Duodenal mucosa (tissue), 2 donors: ENCODE results near the gene RNF144A.

Experiments
- H3K27ac ChIP-seq: one replicate; pipeline ENCODE4 v1.7.0; 2013; ENCODE audit warnings: low read depth, low read length
- H3K27me3 ChIP-seq, 2 donors: one replicate each; pipeline ENCODE4 v1.7.0; 2013; ENCODE audit warnings: low read length in 2 of 2, control low read depth in 1 of 2; ENCODE audit not compliant: insufficient read depth in 2 of 2, control insufficient read depth in 1 of 2
- H3K36me3 ChIP-seq, 2 donors: one replicate each; pipeline ENCODE4 v1.7.0; 2013; ENCODE audit warnings: low read length in 2 of 2, control low read depth in 1 of 2; ENCODE audit not compliant: insufficient read depth in 2 of 2, control insufficient read depth in 1 of 2
- H3K4me1 ChIP-seq, 2 donors: one replicate each; pipeline ENCODE4 v1.7.0; 2013; ENCODE audit warnings: low read length in 2 of 2, control low read depth in 1 of 2; ENCODE audit not compliant: insufficient read depth in 2 of 2, control insufficient read depth in 1 of 2
- H3K4me3 ChIP-seq, 2 donors: one replicate each; pipeline ENCODE4 v1.7.0; 2013; ENCODE audit warnings: low read length in 2 of 2, low read depth in 1 of 2
- H3K9ac ChIP-seq, 2 donors: one replicate each; pipeline ENCODE4 v1.7.0; 2013; ENCODE audit warnings: low read length in 2 of 2, low read depth in 1 of 2
- H3K9me3 ChIP-seq, 2 donors: one replicate each; pipeline ENCODE4 v1.7.0; 2013; ENCODE audit warnings: low read length in 2 of 2, control low read depth in 1 of 2; ENCODE audit not compliant: control insufficient read depth in 1 of 2

The RNF144A gene

DNA sequence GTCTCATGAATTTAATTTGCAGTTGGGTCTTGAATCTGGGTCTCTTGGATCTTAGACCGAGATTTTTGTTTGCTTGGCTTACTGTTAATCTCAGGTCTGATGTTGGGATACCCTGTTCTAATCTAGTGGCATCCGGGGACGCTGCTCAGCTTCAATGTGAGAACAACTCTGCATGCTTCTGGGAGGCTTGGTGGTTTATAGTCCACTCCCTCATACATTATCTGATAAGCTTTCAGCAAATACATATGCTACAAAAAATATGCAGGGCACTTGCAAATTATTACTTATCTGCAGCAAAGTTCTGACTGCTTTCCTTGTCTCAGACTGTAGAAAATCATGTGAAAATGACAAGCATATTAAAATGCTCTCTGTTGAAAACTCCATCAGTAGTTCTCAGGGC is 39.4 kb downstream of the RNF144A start:
- Histone ChIP-seq H3K4me1 (no peaks in the 10 kb centered on the region), H3K27ac (no peak overlapping the region), H3K9ac (no peak overlapping the region), H3K9me3 (no peaks in the 10 kb centered on the region), H3K4me3 (no peak overlapping the region), H3K27me3 (no peaks in the 10 kb centered on the region), H3K36me3 (no peaks in the 10 kb centered on the region)

DNA sequence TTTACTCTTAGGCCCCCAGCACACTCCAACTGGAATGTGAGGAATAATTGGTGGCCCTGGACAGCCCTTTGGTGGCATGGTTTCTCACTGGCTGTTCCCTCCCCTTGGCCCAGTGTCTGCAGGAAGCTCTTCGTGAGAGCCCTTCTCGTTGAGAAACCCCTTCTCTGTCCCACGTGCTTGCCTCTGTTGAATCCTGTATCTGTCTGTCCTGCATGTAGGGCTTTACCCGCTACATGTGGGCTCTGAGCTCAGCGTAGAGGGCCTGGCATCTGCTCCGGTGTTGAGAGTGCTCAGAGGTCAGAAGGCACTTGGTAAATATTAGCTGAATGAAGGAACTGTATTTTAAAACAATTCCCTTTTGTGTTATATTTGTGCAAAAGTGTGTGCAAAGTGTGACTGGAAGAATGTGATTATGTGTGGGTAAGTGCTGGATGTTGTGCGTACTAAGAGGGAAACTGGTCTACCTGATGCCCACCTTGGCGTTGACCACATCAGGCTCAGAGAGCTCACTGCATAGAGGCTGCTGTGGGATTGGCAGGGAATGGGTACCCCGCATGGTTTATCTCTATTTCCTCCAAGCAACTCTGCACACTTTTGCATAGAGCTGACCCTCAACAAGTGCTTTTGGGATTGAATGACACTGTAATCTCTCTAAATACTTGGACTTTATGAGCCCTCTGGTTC is 40.0 kb downstream of the RNF144A start:
- H3K36me3 ChIP-seq, result no peaks in the 10 kb centered on the region
- H3K9ac ChIP-seq, result no peak overlapping the region
- no peaks in the 10 kb centered on the region for H3K9me3 ChIP-seq
- no peak overlapping the region for H3K4me3 ChIP-seq
- no peak overlapping the region for H3K27ac ChIP-seq
- H3K4me1 ChIP-seq, result no peaks in the 10 kb centered on the region
- no peaks in the 10 kb centered on the region for H3K27me3 ChIP-seq

DNA sequence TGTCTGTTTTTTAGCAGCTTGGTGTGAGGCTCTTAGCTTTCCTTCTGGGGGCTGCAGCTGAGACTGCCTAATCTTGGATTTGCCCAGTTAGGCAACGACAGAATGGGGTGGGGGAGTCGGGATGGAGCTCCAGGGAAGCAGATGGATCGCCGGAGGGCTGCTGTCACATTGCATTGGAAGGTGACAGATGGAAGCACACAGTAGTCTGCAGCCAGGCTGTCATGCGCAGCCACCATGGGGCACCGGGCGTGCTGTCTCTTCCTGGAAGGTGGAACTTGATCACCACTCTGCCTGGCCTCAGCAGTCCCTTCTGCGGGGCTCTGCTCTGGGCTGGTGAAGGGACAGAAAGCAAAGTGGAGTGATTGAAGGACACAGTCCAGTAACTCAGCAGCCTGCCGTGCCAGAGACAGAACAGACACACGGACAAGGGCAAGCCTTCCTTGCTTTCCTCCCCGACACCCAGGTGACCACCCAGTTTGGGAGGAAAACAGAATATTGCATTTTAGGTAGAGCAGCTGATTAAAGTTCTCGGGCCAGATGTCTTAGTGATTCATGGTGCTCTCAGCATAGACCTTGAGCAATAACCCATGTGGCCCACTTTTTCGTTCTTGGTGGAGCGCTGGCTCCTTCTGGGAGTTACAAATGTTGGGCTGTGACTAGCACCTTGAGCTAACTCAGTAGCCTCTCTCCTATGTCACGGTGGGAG is 40.9 kb downstream of the RNF144A start:
- no peak overlapping the region for H3K4me3 ChIP-seq
- no peaks in the 10 kb centered on the region for H3K4me1 ChIP-seq
- no peaks in the 10 kb centered on the region for H3K36me3 ChIP-seq
- no peaks in the 10 kb centered on the region for H3K9me3 ChIP-seq
- no peak overlapping the region for H3K9ac ChIP-seq
- no peak overlapping the region for H3K27ac ChIP-seq
- no peaks in the 10 kb centered on the region for H3K27me3 ChIP-seq

DNA sequence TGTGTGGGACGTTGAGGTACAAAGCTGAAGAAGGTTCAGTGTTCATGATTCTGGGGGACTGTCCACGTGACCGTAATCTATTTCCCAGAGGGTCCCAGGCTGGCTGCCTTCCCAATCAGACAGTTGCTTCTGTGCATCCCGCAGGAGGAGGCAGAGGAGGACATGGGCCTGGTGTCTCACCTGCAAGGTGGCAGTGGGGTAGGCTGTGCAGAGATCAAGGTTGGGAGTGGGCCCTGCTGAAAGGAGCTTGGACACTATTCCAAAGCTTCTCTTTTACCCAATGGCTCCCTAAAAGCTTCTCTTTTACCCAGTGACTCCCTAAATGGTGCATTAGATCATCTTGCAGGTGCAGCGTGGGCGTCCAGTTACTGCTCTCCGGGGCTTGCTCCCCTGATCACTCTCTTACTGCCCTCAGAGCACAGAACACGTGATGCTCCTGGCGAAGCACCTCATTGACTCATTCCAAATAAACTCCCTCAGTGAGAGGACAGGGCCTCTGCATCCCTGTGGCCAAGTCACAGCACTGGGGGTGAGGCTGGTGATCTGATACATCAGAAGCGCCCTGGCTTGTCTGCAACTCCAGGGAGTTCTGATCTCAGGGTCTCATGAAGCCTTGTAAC is 41.5 kb downstream of the RNF144A start:
- H3K9ac ChIP-seq, result no peak overlapping the region
- H3K4me1 ChIP-seq, result no peaks in the 10 kb centered on the region
- no peaks in the 10 kb centered on the region for H3K36me3 ChIP-seq
- no peak overlapping the region for H3K4me3 ChIP-seq
- H3K27ac ChIP-seq, result no peak overlapping the region
- H3K27me3 ChIP-seq, result no peaks in the 10 kb centered on the region
- no peaks in the 10 kb centered on the region for H3K9me3 ChIP-seq

DNA sequence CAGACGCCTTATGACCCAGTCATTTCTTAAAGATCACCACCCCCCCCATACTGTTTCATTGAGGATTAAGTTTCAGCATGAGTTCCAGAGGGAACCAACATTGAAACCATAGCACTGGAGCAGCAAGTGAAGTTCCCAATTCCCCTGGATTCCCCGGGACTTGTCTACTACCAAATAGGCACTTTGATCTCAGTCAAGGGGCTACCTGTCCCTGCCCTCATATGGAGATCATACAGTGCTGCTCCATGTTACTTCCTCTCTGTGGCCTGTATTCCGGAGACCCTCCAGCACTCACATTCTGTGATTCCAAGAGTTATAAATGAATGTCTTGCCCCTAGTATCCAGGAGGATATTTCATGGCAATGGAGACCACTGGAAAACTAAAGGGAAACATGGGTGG is 42.5 kb downstream of the RNF144A start:
- Histone ChIP-seq H3K36me3 (no peaks in the 10 kb centered on the region), H3K9ac (no peak overlapping the region), H3K4me1 (no peaks in the 10 kb centered on the region), H3K27me3 (no peaks in the 10 kb centered on the region), H3K27ac (no peak overlapping the region), H3K4me3 (no peak overlapping the region), H3K9me3 (no peaks in the 10 kb centered on the region)

DNA sequence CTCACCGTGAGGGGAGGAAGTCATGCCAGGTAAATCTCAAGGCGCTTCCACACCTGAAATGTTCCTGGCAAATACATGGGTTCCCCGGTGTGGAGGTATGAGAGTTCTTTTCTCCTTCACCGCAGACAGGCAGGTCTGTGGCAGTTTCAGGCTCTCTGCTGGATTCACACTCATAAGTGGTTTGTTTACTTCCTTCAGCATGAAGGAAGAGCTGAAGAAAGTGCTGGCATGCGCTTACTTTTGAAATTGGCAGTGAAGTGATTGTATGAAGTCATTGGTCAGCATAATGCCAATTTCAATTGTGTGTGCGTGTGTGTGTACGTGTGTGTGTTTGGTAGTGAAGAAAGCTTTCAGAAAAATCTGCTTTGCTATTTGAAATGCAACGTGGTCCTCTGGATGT is 43.4 kb downstream of the RNF144A start:
- Histone ChIP-seq H3K9me3 (no peaks in the 10 kb centered on the region), H3K9ac (no peak overlapping the region), H3K27me3 (no peaks in the 10 kb centered on the region), H3K36me3 (no peaks in the 10 kb centered on the region), H3K27ac (no peak overlapping the region), H3K4me3 (no peak overlapping the region), H3K4me1 (no peaks in the 10 kb centered on the region)

DNA sequence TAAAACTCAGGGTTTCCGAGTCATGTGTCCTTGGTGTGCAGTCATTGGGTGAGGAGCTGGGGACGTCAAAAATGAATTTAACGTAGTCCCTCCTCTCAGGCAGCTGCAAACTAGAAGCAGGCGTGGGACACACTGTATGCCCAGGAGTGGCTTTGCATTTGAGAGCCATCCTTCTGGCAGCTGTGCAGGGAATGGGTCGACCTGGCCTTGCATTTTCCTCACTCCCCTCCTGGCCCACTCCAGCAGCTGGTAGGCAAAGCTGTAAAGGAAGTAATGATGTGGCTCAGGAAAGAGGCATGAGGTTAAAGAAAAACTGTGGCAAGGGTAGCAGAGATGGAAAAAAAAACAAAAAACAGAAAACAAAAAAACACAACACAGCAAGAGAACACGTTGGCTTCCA is 46.5 kb downstream of the RNF144A start:
- Histone ChIP-seq H3K4me3 (no peak overlapping the region), H3K9ac (no peak overlapping the region), H3K27ac (no peak overlapping the region), H3K36me3 (no peaks in the 10 kb centered on the region), H3K4me1 (no peaks in the 10 kb centered on the region), H3K9me3 (no peaks in the 10 kb centered on the region), H3K27me3 (no peaks in the 10 kb centered on the region)

DNA sequence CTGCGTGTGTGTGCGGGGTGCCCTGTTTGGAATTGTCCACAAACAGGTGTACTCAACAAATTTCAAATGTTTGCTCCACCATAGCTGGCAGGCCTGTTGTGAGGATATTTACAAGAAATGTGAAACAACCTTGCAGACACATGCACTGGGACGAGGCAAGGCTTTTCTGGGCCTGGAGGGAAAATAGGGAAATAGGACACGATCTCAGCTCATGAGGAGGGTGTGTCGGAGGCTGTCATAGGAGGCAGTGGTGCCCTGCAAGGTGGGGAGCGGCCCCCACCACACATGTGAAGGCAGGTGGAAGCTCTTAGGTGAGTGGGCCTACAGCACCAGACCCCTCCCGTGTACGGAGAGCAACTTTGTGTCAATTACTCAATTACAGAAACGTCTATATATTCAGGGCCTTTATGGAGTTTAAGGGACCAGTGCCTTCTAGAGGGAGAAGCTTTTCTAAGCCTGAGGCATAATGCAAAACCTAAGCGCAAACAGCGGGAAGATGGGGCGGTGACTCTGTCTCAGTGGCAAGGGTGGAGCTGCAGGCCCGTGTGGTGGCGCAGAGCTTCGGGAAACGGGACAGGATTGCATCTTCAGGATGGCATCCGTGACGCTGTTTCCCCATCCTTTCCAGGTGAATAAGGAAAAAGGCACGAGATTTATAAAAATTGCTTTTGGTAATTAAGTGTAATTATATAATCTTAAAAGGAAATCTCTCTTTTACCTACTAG is 48.0 kb downstream of the RNF144A start:
- Histone ChIP-seq H3K36me3 (no peaks in the 10 kb centered on the region), H3K4me3 (no peak overlapping the region), H3K9ac (no peak overlapping the region), H3K27me3 (no peaks in the 10 kb centered on the region), H3K9me3 (no peaks in the 10 kb centered on the region), H3K4me1 (no peaks in the 10 kb centered on the region), H3K27ac (no peak overlapping the region)

DNA sequence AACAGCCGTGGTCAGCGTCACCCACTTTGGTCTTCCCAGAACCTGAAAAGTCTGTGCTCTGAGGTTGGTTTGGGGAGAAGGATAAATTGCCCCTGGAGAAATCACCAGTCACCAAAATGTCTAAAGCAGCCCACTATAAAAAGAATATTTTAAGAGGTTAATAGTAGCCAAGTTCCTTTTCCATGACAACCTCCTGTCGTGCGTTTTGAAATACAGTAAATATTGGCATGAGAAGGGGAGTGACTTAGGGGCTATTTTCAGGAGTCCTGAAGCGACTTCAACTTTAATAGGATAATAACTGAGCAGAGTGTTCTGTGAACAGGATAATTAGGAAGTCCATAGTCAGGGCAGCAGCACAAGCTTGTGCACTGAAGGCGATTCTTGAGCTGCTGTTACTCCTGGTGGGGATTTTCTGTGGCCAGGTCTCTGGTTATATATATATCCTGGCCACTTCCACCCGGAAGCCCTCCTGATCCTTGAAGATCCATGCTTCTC is 49.3 kb downstream of the RNF144A start:
- Histone ChIP-seq H3K27me3 (no peaks in the 10 kb centered on the region), H3K4me1 (no peaks in the 10 kb centered on the region), H3K9ac (no peak overlapping the region), H3K9me3 (no peaks in the 10 kb centered on the region), H3K4me3 (no peak overlapping the region), H3K27ac (no peak overlapping the region), H3K36me3 (no peaks in the 10 kb centered on the region)

DNA sequence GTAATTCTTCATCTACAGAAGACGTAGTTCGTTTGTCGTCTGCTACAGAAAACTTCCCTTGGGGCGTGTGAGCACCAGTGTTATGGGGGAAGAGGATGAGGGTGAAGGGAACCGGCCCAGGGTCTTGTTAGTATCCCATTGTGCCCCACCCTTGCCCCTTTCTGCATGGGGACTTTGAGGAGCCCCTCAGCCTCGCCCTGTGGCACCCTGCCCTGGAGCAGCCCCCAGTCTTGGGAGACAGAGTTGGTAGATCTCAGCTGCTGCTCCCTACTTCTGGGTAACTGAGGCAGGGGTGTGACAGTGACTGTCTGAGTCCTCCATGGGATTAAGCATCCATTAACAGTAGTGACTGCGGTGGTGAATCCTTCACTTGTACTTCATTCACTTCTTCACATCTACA is 50.1 kb downstream of the RNF144A start:
- Histone ChIP-seq H3K9me3 (no peaks in the 10 kb centered on the region), H3K27ac (no peak overlapping the region), H3K9ac (no peak overlapping the region), H3K4me3 (no peak overlapping the region), H3K27me3 (no peaks in the 10 kb centered on the region), H3K4me1 (no peaks in the 10 kb centered on the region), H3K36me3 (no peaks in the 10 kb centered on the region)
